Measurements from ENCODE around the gene DRGX. TPM values are rescaled to one million over a fixed set of nuclear protein-coding genes. Genes with fewer than 3 reads are reported as not detected.
A peak's percentile ranks its signal among the peaks of the same experiment; 100 is the strongest.

The DRGX gene
- total RNA-seq, 1 donor from 2014 or later, result not detected

DNA sequence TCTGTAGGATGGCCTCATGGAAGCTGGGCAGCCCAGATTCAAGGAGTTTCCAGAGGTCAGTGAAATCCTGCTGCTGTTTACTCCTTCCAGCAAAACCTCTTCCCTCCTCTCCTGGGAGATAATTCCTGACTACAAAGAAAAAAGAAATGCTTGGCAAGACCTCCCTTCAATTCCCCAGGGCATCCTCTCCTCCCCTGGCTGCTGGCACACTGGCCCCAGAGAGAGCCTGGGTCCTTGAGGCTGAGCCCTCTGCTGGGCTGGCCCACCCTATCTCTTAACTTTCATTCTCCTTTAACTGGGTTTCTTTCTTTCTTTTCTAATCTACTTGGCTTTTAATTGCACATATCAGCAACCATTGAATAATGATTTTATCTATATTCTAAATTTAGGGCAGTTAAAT is 7.7 kb downstream of the DRGX start:
- DNase-seq (ENCODE audit: low spot score), result no peak
- TF ChIP-seq CTCF (IDR thresholded peaks at IDR 0.05; ENCODE audit: unreplicated experiment), result no peak
- Mint-ChIP-seq H3K27ac (ENCODE audit: unreplicated experiment) (no peak overlapping the region), H3K4me1 (ENCODE audit: unreplicated experiment) (no peaks in the 10 kb centered on the region), H3K9me3 (ENCODE audit: unreplicated experiment) (no peaks in the 10 kb centered on the region), H3K36me3 (ENCODE audit: low read depth, unreplicated experiment) (no peaks in the 10 kb centered on the region), H3K4me3 (ENCODE audit: unreplicated experiment) (no peak overlapping the region), H3K27me3 (ENCODE audit: unreplicated experiment) (no peaks in the 10 kb centered on the region)

DNA sequence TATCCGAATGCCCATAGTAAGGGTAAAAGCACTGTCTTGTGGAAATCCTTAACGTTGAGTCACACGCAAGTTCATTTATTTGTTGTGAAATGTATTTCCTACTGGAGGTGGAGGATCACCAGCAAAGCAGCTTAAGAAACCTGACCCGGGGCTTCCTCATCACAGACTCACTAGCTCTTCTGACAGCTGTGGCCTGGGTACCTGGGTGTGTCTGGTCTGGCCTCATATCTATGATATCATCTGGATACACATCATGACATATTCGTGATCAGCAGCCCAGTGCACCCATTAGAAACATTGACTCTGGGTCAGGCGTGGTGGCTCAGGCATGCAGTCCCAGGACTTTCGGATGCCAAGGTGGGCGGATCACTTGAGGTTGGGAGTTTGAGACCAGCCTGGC is 8.8 kb downstream of the DRGX start:
- Mint-ChIP-seq H3K4me3 (ENCODE audit: unreplicated experiment) (no peak overlapping the region), H3K27me3 (ENCODE audit: unreplicated experiment) (peaks cover 1% of the 10 kb centered on the region), H3K36me3 (ENCODE audit: low read depth, unreplicated experiment) (no peaks in the 10 kb centered on the region), H3K27ac (ENCODE audit: unreplicated experiment) (no peak overlapping the region), H3K4me1 (ENCODE audit: unreplicated experiment) (no peaks in the 10 kb centered on the region), H3K9me3 (ENCODE audit: unreplicated experiment) (no peaks in the 10 kb centered on the region)
- no peak for DNase-seq (ENCODE audit: low spot score)
- TF ChIP-seq CTCF (IDR thresholded peaks at IDR 0.05; ENCODE audit: unreplicated experiment), result no peak

DNA sequence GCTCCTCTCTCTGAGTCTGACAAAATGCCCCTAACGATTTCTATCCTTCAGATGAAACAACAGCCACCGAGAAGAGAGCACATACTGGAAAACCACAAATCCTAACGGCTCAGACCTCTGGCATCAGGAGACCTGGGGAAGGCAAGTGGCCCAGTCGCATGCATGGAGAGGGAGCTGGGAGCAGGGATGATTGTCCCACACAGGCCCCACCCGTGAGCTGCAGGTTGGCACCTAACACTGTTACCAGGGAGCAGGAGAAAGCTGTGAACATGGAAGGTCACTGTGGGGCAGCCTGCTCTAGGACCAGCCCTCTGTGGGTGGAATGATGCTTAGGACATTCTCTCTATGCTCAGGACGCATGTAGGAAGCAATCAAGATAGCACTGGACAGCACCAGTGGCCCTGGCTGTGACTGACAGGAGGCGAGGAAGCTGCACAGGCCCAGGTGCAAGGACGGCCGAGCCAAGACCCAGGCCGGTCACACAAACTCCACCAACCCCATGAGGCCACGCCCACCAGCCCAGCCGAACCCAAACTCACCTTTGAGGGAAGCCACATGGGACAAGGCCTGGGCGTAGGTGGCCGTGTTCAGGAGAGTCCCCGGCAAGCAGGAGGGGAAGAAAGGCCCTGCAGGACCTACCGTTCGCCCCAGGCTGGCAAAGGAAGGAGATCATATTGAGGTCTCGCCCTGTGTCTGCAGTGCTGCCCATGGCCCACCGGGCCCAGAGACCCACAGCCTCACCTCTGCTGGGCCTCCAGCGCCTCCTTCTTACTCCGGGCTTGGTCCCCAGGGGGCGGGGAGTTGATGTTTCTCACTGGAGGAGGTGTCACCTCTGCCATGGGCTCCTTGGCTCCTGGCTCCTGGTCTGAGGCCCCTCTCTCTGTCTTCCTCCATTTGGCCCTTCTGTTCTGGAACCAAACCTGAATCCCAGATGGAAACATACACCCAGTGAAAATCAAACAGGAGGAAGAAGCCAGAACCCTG is 9.7 kb downstream of the DRGX start:
- TF ChIP-seq CTCF (IDR thresholded peaks at IDR 0.05; ENCODE audit: unreplicated experiment), result no peak
- H3K4me3 Mint-ChIP-seq (ENCODE audit: unreplicated experiment), result no peak overlapping the region
- no peaks in the 10 kb centered on the region for H3K9me3 Mint-ChIP-seq (ENCODE audit: unreplicated experiment)
- peak overlapping the region; percentile 24 for H3K27ac Mint-ChIP-seq (ENCODE audit: unreplicated experiment)
- no peaks in the 10 kb centered on the region for H3K36me3 Mint-ChIP-seq (ENCODE audit: low read depth, unreplicated experiment)
- H3K4me1 Mint-ChIP-seq (ENCODE audit: unreplicated experiment), result no peaks in the 10 kb centered on the region
- peaks cover 1% of the 10 kb centered on the region for H3K27me3 Mint-ChIP-seq (ENCODE audit: unreplicated experiment)
- no peak for DNase-seq (ENCODE audit: low spot score)

- TF ChIP-seq CTCF (IDR thresholded peaks at IDR 0.05; ENCODE audit: unreplicated experiment), result no peak
- peaks cover 3% of the 10 kb centered on the region for H3K27me3 Mint-ChIP-seq (ENCODE audit: unreplicated experiment)
- H3K36me3 Mint-ChIP-seq (ENCODE audit: low read depth, unreplicated experiment), result no peaks in the 10 kb centered on the region
- H3K9me3 Mint-ChIP-seq (ENCODE audit: unreplicated experiment), result no peaks in the 10 kb centered on the region
- no peak overlapping the region for H3K27ac Mint-ChIP-seq (ENCODE audit: unreplicated experiment)
- no peak for DNase-seq (ENCODE audit: low spot score)
- H3K4me3 Mint-ChIP-seq (ENCODE audit: unreplicated experiment), result no peak overlapping the region
- no peaks in the 10 kb centered on the region for H3K4me1 Mint-ChIP-seq (ENCODE audit: unreplicated experiment)
Measured at GRCh38 chr10:49384268-49384953, 11.5 kb downstream of the DRGX start.

DNA sequence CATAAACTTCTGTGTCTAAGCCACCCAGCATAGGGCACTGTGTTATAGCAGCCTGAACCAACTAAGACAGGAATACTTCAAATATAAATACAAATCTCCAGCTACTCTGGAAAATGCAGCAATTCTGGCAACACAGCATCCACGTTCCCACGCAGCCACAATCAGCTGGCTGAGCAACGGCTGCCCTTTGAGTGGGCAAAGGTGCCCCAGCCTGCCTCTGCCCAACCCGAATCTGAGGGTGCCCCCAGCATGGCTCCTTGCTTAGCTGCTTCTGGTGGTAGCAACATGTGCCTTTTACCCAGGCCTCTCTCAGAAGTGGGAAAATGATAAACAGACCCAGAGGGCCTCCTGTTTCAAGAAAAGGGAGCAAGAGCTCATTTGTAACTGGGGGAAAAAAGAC is 12.0 kb downstream of the DRGX start:
- Mint-ChIP-seq H3K9me3 (ENCODE audit: unreplicated experiment) (no peaks in the 10 kb centered on the region), H3K36me3 (ENCODE audit: low read depth, unreplicated experiment) (no peaks in the 10 kb centered on the region), H3K4me1 (ENCODE audit: unreplicated experiment) (no peaks in the 10 kb centered on the region), H3K27me3 (ENCODE audit: unreplicated experiment) (peaks cover 3% of the 10 kb centered on the region), H3K27ac (ENCODE audit: unreplicated experiment) (no peak overlapping the region), H3K4me3 (ENCODE audit: unreplicated experiment) (no peak overlapping the region)
- TF ChIP-seq CTCF (IDR thresholded peaks at IDR 0.05; ENCODE audit: unreplicated experiment), result no peak
- DNase-seq (ENCODE audit: low spot score), result no peak

Data from endothelial cell (in vitro differentiated cells).